ENCODE results near the gene ZNF554.

DNA sequence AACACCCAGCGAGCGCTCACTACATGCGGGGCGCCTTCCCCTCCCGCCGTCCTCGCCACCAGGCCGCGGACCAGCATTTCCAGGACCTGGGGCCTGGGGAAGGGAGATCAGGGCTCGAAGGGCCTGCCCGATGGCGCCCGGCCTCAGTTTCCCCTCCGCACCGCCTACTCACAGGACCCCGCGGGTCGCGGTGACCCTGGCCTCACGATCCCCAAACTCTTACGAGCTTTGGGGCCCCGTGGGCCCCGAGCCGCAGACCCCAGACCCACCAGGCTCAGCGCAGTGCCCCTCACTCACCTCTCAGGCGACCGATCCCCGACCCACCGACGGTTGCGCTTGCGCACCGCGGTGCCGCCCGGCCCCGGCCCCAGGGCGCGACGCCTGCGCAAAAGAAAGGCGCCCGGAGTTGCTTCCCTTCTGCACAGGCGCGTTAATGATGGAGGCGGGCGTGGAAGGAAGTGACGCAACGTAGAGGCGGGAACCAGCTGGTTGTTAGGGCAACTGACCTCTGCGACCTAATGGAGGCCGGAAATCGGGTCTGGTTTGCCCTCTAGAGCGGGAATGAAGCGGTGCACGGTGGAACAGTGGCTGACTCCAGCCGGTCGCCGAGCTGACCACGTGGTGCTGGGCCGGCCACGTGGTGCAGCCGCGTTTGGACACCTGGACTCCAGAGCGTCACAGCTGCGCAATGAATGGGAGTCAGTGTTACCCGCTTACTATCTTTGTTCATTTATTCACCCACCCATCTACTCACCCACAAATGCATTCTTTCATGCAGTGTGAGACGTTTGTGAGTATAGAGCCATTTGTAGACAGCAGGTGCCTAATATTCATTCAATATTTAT, 36.5 kb upstream of the ZNF554 start, which contains the start of gene SGTA:
- TF ChIP-seq, protein P1, sequence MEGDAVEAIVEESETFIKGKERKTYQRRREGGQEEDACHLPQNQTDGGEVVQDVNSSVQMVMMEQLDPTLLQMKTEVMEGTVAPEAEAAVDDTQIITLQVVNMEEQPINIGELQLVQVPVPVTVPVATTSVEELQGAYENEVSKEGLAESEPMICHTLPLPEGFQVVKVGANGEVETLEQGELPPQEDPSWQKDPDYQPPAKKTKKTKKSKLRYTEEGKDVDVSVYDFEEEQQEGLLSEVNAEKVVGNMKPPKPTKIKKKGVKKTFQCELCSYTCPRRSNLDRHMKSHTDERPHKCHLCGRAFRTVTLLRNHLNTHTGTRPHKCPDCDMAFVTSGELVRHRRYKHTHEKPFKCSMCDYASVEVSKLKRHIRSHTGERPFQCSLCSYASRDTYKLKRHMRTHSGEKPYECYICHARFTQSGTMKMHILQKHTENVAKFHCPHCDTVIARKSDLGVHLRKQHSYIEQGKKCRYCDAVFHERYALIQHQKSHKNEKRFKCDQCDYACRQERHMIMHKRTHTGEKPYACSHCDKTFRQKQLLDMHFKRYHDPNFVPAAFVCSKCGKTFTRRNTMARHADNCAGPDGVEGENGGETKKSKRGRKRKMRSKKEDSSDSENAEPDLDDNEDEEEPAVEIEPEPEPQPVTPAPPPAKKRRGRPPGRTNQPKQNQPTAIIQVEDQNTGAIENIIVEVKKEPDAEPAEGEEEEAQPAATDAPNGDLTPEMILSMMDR (conservative IDR thresholded peaks at IDR 0.05): no peak; the same call in 1 of the 2 replicates
- no peak for TF ChIP-seq EZH2 (IDR thresholded peaks at IDR 0.05; ENCODE audit: low read depth)

All from PC-9 (cell line).